K562 (cell line): ENCODE data around the gene PRELID2.

Experiments used
- CBFA2T3 ChIP-seq: fragments of 450-650 bp; IDR thresholded peaks from 2 replicates; pipeline ENCODE4 v1.6.1; 2017
- CTCF ChIP-seq, 3 experiments: IDR thresholded peaks in 2 of 3; conservative IDR thresholded peaks in 1 of 3; 2 replicates each; pipeline ENCODE4 v1.5.1; 2011 to 2012; ENCODE audit warnings: low read length in 3 of 3, mild to moderate bottlenecking in 3 of 3, control low read depth in 2 of 3, improper control_type of control experiment in 1 of 3, inconsistent platforms in 1 of 3, low read depth in 1 of 3, mixed read lengths in 1 of 3, moderate library complexity in 1 of 3; ENCODE audit not compliant: insufficient read depth in 2 of 3
- FIP1L1 ChIP-seq: fragments of 200-400 bp; formaldehyde crosslinking; IDR thresholded peaks from 2 replicates; pipeline ENCODE4 v1.6.1; 2018; ENCODE audit warnings: mild to moderate bottlenecking, low read depth, low read length; ENCODE audit not compliant: poor library complexity, severe bottlenecking
- MLX ChIP-seq, 2 experiments: fragments of 450-650 bp in 1 of 2; sonication (generic) in 1 of 2; formaldehyde crosslinking; conservative IDR thresholded peaks; 2 replicates each; pipeline versions ENCODE4 v1.4.0 to v1.8.1; 2020 to 2022; ENCODE audit warnings: mild to moderate bottlenecking in 1 of 2, missing genetic modification reagents in 1 of 2
- SETDB1 ChIP-seq: IDR thresholded peaks from one replicate; pipeline ENCODE4 v1.6.1; 2012; ENCODE audit warnings: low read length, control low read depth, inconsistent platforms
- TEAD4 ChIP-seq, 2 experiments: sonication (generic) in 1 of 2; formaldehyde crosslinking in 1 of 2; IDR thresholded peaks; 2 replicates each; pipeline versions ENCODE4 v1.6.1 to v1.8.0; 2012 to 2022; ENCODE audit warnings: borderline replicate concordance in 1 of 2, inconsistent platforms in 1 of 2, low read length in 1 of 2, mild to moderate bottlenecking in 1 of 2, missing genetic modification reagents in 1 of 2
- USF2 ChIP-seq: sonication (generic); formaldehyde crosslinking; IDR thresholded peaks from 2 replicates; pipeline ENCODE4 v1.5.0; 2020; ENCODE audit warnings: missing genetic modification reagents
- ZNF124 ChIP-seq: sonication (generic); formaldehyde crosslinking; IDR thresholded peaks from 2 replicates; pipeline ENCODE4 v1.8.1; 2022; ENCODE audit warnings: missing genetic modification reagents
- ZNF561 ChIP-seq: fragments of 450-650 bp; formaldehyde crosslinking; conservative IDR thresholded peaks from 2 replicates; pipeline ENCODE4 v1.4.0; 2020; ENCODE audit warnings: mild to moderate bottlenecking, moderate library complexity
- ZNF785 ChIP-seq: fragments of 250-450 bp; sonication (Bioruptor Pico); IDR thresholded peaks from 2 replicates; pipeline ENCODE4 v1.4.0; 2020; ENCODE audit warnings: mild to moderate bottlenecking

GRCh38 chr5:145723516-145723915 lies 111.6 kb downstream of the PRELID2 start:
- no peak for TF ChIP-seq FIP1L1
- no peak for TF ChIP-seq CBFA2T3
- no peak for TF ChIP-seq CTCF (IDR thresholded peaks at IDR 0.05 in 2 of 3, conservative IDR thresholded peaks at IDR 0.05 in 1 of 3; ENCODE audit: insufficient read depth in 2 of 3, low read depth in 1 of 3, low read length in 3 of 3)
- TF ChIP-seq TEAD4 (IDR thresholded peaks at IDR 0.05; ENCODE audit: low read length) = no peak
- no peak for TF ChIP-seq TEAD4 (CRISPR knock-in tag; IDR thresholded peaks at IDR 0.05; ENCODE audit: borderline replicate concordance)
- no peak for TF ChIP-seq ZNF785 (CRISPR knock-in tag)
- TF ChIP-seq ZNF124 (CRISPR knock-in tag) = no peak
- TF ChIP-seq MLX (CRISPR knock-in tag; conservative IDR thresholded peaks at IDR 0.05) = no peak
- TF ChIP-seq ZNF561 (CRISPR knock-in tag) = no peak
- TF ChIP-seq SETDB1 = no peak
- no peak for TF ChIP-seq USF2 (CRISPR knock-in tag)
